ENCODE data around the gene USP34.

USP34 gene

GRCh38 chr2:61214171-61214570 lies 256.7 kb downstream of the USP34 start:
- no peak overlapping the region for H3K4me3 ChIP-seq (ENCODE audit: low read depth, low read length)
- ChIA-PET POLR2A (no interaction called here), CTCF (no interaction called here)
- H3K9me3 ChIP-seq (ENCODE audit: control insufficient read depth, insufficient read depth, low read depth, low read length): no peaks in the 10 kb centered on the region
- H3K27ac ChIP-seq (ENCODE audit: extremely low read depth, low read depth, low read length): no peak overlapping the region
- H3K4me1 ChIP-seq (ENCODE audit: control insufficient read depth, insufficient read depth, low read length): no peaks in the 10 kb centered on the region
- H3K36me3 ChIP-seq (ENCODE audit: control insufficient read depth in 2 of 2, insufficient read depth in 1 of 2, low read length in 2 of 2): peaks cover 19 to 55% of the 10 kb centered on the region in 2 experiments
- TF ChIP-seq IKZF3 (tag by site-specific recombination; IDR thresholded peaks at IDR 0.05): no peak
- no peak for TF ChIP-seq HIC1 (tag by site-specific recombination; IDR thresholded peaks at IDR 0.05)
- TF ChIP-seq PRDM10 (tag by site-specific recombination; IDR thresholded peaks at IDR 0.05): no peak
- no peak for TF ChIP-seq ZNF549 (tag by site-specific recombination; IDR thresholded peaks at IDR 0.05)
- no peak for TF ChIP-seq ZFP41 (tag by site-specific recombination; IDR thresholded peaks at IDR 0.05; ENCODE audit: borderline replicate concordance)
- no peak for TF ChIP-seq OSR2 (tag by site-specific recombination; IDR thresholded peaks at IDR 0.05)

- POLR2A ChIA-PET: interaction anchor here (1.2 kb wide), 1 partner anchor 8 kb away, joined by 3 read pairs; no protein-coding TSS in a partner anchor
- CTCF ChIA-PET: interaction anchor here (0.7 kb wide), 1 partner anchor 75 kb away, joined by 3 read pairs; no protein-coding TSS in a partner anchor
- no peak overlapping the region for H3K27ac ChIP-seq (ENCODE audit: extremely low read depth, low read depth, low read length)
These were observed 260.4 kb downstream of the USP34 start for GRCh38 chr2:61210332-61210981.

More at GRCh38 chr2:61210332-61210981, 260.4 kb downstream of the USP34 start:
- no peaks in the 10 kb centered on the region for H3K9me3 ChIP-seq (ENCODE audit: control insufficient read depth, insufficient read depth, low read depth, low read length)
- no peaks in the 10 kb centered on the region for H3K4me1 ChIP-seq (ENCODE audit: control insufficient read depth, insufficient read depth, low read length)
- TF ChIP-seq ZNF701 (tag by site-specific recombination; IDR thresholded peaks at IDR 0.05) (no peak), ZNF660 (tag by site-specific recombination; IDR thresholded peaks at IDR 0.05) (no peak), PRDM10 (tag by site-specific recombination; IDR thresholded peaks at IDR 0.05) (peak; percentile 85), ZNF266 (tag by site-specific recombination; IDR thresholded peaks at IDR 0.05; ENCODE audit: low read depth) (peak; percentile 83; the same call in 1 of the 2 replicates), ZFP3 (tag by site-specific recombination; IDR thresholded peaks at IDR 0.05; ENCODE audit: low read depth) (no peak), ZNF23 (tag by site-specific recombination; IDR thresholded peaks at IDR 0.05; ENCODE audit: borderline replicate concordance) (no peak), PRDM4 (tag by site-specific recombination; IDR thresholded peaks at IDR 0.05) (no peak), SCRT2 (tag by site-specific recombination; IDR thresholded peaks at IDR 0.05) (peak; percentile 75)
- H3K36me3 ChIP-seq (ENCODE audit: control insufficient read depth in 2 of 2, insufficient read depth in 1 of 2, low read length in 2 of 2): peaks cover 41 to 71% of the 10 kb centered on the region in 2 experiments
- no peak overlapping the region for H3K4me3 ChIP-seq (ENCODE audit: low read depth, low read length)
